ENCODE measurements around the gene HCN1.

DNA sequence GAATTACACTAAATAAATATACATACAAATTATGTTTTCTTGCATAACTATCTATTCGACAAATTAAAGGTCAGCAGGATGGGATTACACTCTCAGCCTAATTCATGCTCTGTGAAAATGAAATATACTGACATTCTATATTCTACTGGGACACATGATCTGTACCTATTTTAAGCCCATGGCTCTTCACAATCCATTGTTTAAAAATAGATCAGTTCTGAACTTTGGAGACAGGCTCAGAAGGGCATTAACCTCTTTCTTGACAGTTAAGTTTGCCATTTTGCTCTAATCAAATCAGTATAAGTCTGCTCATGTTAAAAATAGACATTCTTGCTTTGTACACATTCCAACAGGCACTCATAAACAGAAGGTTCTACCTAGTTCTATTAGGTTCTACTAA, 361.2 kb downstream of the HCN1 start:
- TF ChIP-seq, protein P1, sequence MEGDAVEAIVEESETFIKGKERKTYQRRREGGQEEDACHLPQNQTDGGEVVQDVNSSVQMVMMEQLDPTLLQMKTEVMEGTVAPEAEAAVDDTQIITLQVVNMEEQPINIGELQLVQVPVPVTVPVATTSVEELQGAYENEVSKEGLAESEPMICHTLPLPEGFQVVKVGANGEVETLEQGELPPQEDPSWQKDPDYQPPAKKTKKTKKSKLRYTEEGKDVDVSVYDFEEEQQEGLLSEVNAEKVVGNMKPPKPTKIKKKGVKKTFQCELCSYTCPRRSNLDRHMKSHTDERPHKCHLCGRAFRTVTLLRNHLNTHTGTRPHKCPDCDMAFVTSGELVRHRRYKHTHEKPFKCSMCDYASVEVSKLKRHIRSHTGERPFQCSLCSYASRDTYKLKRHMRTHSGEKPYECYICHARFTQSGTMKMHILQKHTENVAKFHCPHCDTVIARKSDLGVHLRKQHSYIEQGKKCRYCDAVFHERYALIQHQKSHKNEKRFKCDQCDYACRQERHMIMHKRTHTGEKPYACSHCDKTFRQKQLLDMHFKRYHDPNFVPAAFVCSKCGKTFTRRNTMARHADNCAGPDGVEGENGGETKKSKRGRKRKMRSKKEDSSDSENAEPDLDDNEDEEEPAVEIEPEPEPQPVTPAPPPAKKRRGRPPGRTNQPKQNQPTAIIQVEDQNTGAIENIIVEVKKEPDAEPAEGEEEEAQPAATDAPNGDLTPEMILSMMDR (conservative IDR thresholded peaks at IDR 0.05; ENCODE audit: low read depth, low read length), result no peak
- no peak for TF ChIP-seq EZH2 (IDR thresholded peaks at IDR 0.05; ENCODE audit: borderline replicate concordance, low read depth, low read length, poor library complexity, severe bottlenecking)

All from A673 (cell line).